ENCODE data around the gene TRIM38.

GRCh38 chr6:25935953-25936352 lies 26.6 kb upstream of the TRIM38 start:
- TF ChIP-seq, protein P1, sequence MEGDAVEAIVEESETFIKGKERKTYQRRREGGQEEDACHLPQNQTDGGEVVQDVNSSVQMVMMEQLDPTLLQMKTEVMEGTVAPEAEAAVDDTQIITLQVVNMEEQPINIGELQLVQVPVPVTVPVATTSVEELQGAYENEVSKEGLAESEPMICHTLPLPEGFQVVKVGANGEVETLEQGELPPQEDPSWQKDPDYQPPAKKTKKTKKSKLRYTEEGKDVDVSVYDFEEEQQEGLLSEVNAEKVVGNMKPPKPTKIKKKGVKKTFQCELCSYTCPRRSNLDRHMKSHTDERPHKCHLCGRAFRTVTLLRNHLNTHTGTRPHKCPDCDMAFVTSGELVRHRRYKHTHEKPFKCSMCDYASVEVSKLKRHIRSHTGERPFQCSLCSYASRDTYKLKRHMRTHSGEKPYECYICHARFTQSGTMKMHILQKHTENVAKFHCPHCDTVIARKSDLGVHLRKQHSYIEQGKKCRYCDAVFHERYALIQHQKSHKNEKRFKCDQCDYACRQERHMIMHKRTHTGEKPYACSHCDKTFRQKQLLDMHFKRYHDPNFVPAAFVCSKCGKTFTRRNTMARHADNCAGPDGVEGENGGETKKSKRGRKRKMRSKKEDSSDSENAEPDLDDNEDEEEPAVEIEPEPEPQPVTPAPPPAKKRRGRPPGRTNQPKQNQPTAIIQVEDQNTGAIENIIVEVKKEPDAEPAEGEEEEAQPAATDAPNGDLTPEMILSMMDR (IDR thresholded peaks at IDR 0.05), result no peak
- no peak for TF ChIP-seq POLR2AphosphoS5 (IDR thresholded peaks at IDR 0.05)

Data from prostate gland (tissue), 2 donors.